ENCODE results near the gene DET1.

The DET1 gene

DNA sequence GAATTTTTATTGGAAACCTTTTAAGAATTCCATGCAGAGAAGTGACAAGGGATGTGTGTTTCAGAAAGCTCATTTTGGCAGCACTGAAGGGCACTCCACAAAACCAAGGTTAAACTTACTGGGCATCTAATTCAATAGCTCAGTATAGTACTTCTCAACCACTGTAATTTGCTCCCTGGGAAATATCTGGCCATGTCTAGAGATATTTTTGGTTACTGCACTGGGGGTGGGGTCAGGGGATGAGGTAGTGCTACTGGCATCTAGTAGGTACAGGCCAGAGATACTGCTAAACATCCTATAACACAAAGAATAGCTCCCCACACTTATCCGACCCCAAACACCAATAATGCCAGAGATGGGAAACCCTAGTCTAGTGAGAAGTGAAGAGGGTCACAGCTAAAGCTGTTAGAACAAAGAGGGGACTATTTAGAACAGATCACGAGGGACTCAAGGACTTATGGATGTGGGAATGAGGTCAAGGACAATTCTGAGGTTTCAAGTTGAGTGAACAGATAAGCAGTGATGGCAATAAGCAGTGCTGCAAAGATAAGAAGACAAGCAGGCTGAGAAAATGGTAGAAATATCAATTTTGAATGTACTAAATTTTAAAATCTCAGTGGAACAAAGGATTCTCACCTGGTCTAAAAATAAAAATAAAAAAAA is 82.5 kb downstream of the DET1 start:
- no peak for DNase-seq

All from inflammatory macrophage treated with lipopolysaccharide for 1 hour (primary cell).